HL-60 (cell line): ENCODE measurements around the gene PPP6C.
"Not testable (repeated sequence)": the region's sequence is repeated elsewhere in the genome, so short reads cannot be mapped to it uniquely, and the experiment has no call there.

ENCODE experiments used
- DNase-seq, 2 experiments: peaks; one replicate each; pipeline ENCODE4 v3.0.0-alpha.2; 2010 to 2020; ENCODE audit warnings: low read depth in 1 of 2, low spot score in 1 of 2
- H3K27ac ChIP-seq: fragments of 250-450 bp; sonication (Bioruptor Pico); replicated peaks from 2 replicates; pipeline ENCODE4 v1.5.1; 2020; ENCODE audit warnings: mild to moderate bottlenecking, moderate library complexity
- H3K27me3 ChIP-seq: fragments of 250-450 bp; sonication (Bioruptor Pico); 2 replicates; pipeline ENCODE4 v1.5.1; 2021; ENCODE audit warnings: mild to moderate bottlenecking, moderate library complexity; ENCODE audit not compliant: insufficient read depth, poor library complexity, severe bottlenecking
- H3K4me3 ChIP-seq: replicated peaks from 2 replicates; pipeline ENCODE4 v1.5.1; 2011; ENCODE audit warnings: mild to moderate bottlenecking, control low read depth, low read length; ENCODE audit not compliant: insufficient read depth
- GABPA ChIP-seq: IDR thresholded peaks from 2 replicates; pipeline ENCODE4 v1.6.1; 2012; ENCODE audit warnings: low read depth
- POLR2AphosphoS5 ChIP-seq: IDR thresholded peaks from 2 replicates; pipeline ENCODE4 v1.6.1; 2012; ENCODE audit warnings: low read depth
- SPI1 ChIP-seq: IDR thresholded peaks from 2 replicates; pipeline ENCODE4 v1.6.1; 2012; ENCODE audit warnings: low read depth, mild to moderate bottlenecking, borderline replicate concordance
- TF ChIP-seq, protein P1 (sequence below): IDR thresholded peaks from one replicate; pipeline ENCODE4 v1.5.1; 2011; ENCODE audit warnings: low read length, control low read depth, inconsistent platforms; ENCODE audit not compliant: insufficient read depth
- TF ChIP-seq, protein P2 (sequence below): IDR thresholded peaks from 2 replicates; pipeline ENCODE4 v1.6.1; 2012; ENCODE audit warnings: low read depth; ENCODE audit not compliant: insufficient replicate concordance

The PPP6C gene

DNA sequence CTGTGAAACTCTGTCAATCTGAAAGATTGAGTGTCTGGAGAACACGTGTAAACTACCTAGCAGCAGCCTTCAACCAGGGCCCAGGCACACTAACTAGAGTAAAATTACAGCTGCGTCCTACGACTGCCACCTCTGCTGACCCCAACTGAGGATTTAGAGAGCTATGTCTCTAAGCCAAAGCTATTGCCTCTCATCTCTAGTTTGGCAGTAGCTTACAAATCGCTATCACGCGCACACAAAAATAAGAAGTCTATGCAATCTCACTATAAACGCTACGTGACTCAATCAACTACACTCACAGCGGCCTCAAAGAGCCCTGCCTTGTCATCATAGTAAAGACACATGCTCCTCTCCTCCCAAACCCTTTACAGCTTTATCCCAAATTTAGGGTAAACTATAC lies 8.7 kb downstream of the PPP6C start:
- Histone ChIP-seq H3K27ac (no peak overlapping the region), H3K4me3 (no peak overlapping the region), H3K27me3 (no peaks in the 10 kb centered on the region)
- no peak for DNase-seq
- TF ChIP-seq, protein P1, sequence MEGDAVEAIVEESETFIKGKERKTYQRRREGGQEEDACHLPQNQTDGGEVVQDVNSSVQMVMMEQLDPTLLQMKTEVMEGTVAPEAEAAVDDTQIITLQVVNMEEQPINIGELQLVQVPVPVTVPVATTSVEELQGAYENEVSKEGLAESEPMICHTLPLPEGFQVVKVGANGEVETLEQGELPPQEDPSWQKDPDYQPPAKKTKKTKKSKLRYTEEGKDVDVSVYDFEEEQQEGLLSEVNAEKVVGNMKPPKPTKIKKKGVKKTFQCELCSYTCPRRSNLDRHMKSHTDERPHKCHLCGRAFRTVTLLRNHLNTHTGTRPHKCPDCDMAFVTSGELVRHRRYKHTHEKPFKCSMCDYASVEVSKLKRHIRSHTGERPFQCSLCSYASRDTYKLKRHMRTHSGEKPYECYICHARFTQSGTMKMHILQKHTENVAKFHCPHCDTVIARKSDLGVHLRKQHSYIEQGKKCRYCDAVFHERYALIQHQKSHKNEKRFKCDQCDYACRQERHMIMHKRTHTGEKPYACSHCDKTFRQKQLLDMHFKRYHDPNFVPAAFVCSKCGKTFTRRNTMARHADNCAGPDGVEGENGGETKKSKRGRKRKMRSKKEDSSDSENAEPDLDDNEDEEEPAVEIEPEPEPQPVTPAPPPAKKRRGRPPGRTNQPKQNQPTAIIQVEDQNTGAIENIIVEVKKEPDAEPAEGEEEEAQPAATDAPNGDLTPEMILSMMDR, result no peak
- no peak for TF ChIP-seq SPI1
- no peak for TF ChIP-seq POLR2AphosphoS5
- no peak for TF ChIP-seq GABPA
- TF ChIP-seq, protein P2, sequence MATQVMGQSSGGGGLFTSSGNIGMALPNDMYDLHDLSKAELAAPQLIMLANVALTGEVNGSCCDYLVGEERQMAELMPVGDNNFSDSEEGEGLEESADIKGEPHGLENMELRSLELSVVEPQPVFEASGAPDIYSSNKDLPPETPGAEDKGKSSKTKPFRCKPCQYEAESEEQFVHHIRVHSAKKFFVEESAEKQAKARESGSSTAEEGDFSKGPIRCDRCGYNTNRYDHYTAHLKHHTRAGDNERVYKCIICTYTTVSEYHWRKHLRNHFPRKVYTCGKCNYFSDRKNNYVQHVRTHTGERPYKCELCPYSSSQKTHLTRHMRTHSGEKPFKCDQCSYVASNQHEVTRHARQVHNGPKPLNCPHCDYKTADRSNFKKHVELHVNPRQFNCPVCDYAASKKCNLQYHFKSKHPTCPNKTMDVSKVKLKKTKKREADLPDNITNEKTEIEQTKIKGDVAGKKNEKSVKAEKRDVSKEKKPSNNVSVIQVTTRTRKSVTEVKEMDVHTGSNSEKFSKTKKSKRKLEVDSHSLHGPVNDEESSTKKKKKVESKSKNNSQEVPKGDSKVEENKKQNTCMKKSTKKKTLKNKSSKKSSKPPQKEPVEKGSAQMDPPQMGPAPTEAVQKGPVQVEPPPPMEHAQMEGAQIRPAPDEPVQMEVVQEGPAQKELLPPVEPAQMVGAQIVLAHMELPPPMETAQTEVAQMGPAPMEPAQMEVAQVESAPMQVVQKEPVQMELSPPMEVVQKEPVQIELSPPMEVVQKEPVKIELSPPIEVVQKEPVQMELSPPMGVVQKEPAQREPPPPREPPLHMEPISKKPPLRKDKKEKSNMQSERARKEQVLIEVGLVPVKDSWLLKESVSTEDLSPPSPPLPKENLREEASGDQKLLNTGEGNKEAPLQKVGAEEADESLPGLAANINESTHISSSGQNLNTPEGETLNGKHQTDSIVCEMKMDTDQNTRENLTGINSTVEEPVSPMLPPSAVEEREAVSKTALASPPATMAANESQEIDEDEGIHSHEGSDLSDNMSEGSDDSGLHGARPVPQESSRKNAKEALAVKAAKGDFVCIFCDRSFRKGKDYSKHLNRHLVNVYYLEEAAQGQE, result no peak

DNA sequence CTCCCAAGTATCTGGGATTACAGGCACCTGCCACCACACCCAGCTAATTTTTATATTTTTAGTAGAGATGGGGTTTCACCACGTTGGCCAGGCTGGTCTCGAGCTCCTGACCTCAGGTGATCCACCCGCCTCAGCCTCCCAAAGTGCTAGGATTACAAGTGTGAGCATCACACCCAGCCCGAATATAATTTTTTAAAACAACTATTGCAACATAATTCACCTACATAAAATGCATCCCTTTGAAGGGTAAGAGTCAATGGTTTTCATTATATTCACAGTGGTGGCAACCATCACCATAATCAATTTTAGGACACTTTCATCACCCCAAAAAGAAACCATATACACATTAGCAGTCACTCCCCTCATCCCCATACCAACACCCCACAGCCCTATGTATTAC lies 9.8 kb downstream of the PPP6C start:
- H3K4me3 ChIP-seq, DNase-seq, H3K27me3 ChIP-seq, H3K27ac ChIP-seq: not testable (repeated sequence)

DNA sequence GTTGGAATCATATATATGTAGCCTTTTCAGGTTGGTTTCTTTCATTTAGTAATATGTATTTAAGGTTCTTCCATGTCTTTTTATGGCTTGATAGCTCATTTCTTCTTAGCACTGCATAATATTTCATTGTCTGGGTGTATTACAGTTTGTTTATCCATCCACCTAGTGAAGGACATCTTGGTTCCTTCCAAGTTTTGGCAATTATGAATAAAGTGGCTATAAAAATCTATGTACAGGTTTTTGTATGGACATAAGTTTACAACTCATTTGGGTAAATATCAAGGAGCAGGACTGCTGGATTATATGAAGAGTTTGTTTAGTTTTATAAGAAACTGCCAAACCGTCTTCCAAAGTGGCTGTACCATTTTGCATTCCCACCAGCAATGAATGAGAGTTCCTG lies 11.7 kb downstream of the PPP6C start:
- no peak overlapping the region for H3K4me3 ChIP-seq
- no peak overlapping the region for H3K27ac ChIP-seq
- no peak for TF ChIP-seq SPI1
- TF ChIP-seq POLR2AphosphoS5, result no peak
- TF ChIP-seq, protein P1, result no peak
- no peak for TF ChIP-seq GABPA
- TF ChIP-seq, protein P2, result no peak
- no peaks in the 10 kb centered on the region for H3K27me3 ChIP-seq
- DNase-seq, result no peak

DNA sequence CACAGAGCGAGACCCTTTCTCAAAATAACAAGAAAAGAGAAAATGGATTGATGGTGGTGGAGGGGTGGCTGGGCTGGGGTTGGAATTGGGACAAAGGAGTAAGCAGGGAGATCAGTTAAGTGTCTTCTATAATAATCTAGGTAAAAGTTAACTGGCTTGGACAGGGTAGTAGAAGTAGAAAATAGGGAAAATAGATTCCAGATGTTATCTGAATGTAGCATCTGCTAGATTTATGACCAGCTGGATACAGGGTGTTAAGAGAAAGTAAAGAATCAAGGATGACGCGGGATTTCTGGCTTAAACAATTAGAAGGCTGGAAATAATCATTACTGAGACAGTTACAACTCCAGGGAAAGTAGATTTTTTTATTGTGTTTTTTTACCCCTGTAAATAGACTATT lies 13.0 kb downstream of the PPP6C start:
- H3K27ac ChIP-seq, result no peak overlapping the region
- TF ChIP-seq GABPA, result no peak
- TF ChIP-seq, protein P1, result no peak
- TF ChIP-seq POLR2AphosphoS5, result no peak
- TF ChIP-seq, protein P2, result no peak
- TF ChIP-seq SPI1, result no peak
- H3K27me3 ChIP-seq, result no peaks in the 10 kb centered on the region
- no peak for DNase-seq
- no peak overlapping the region for H3K4me3 ChIP-seq
